Stimulated activated CD4-positive, alpha-beta T cell treated with anti-CD3 and anti-CD28 coated beads, Interleukin-1b, Interleukin-23, amount 100 ng/mL, for 1 hour (primary cell): ENCODE results near the gene DIPK1A.

ENCODE experiments used
- DNase-seq, 2 donors: peaks; one replicate each; pipeline ENCODE4 v3.0.0-alpha.2; 2020; ENCODE audit warnings: low read depth in 2 of 2

The DIPK1A gene

GRCh38 chr1:92961131-92961895 lies at the start of gene DIPK1A:
Gene DIPK1A, minus strand, starts transcription at chr1:92961462. Its CDS starts 33 bp downstream, at chr1:92961429.
- peak; percentile 39 to 46 for DNase-seq

- no peak for DNase-seq
Measured at GRCh38 chr1:93007941-93008577, 46.8 kb upstream of the DIPK1A start.

GRCh38 chr1:93005252-93005598 lies 44.0 kb upstream of the DIPK1A start:
- no peak for DNase-seq

- DNase-seq, result no peak
Measured at GRCh38 chr1:93004566-93005251, 43.4 kb upstream of the DIPK1A start.

- DNase-seq, result no peak
Measured at GRCh38 chr1:93003981-93004380, 42.7 kb upstream of the DIPK1A start.

- no peak for DNase-seq
Measured at GRCh38 chr1:93002781-93003180, 41.5 kb upstream of the DIPK1A start.

GRCh38 chr1:93001893-93002292 lies 40.6 kb upstream of the DIPK1A start:
- no peak for DNase-seq

GRCh38 chr1:93000751-93001175 lies 39.5 kb upstream of the DIPK1A start:
- no peak for DNase-seq

- DNase-seq, result no peak
Measured at GRCh38 chr1:93000291-93000690, 39.0 kb upstream of the DIPK1A start.

GRCh38 chr1:92998821-92999220 lies 37.6 kb upstream of the DIPK1A start:
- no peak for DNase-seq

- DNase-seq, result no peak
Measured at GRCh38 chr1:92995441-92996430, 34.5 kb upstream of the DIPK1A start.

GRCh38 chr1:92994105-92994712 lies 32.9 kb upstream of the DIPK1A start:
- DNase-seq, result peak; percentile 29 to 67

GRCh38 chr1:92993581-92993980 lies 32.3 kb upstream of the DIPK1A start:
- no peak for DNase-seq

GRCh38 chr1:92992877-92993276 lies 31.6 kb upstream of the DIPK1A start:
- DNase-seq, result no peak

- DNase-seq, result no peak
Measured at GRCh38 chr1:92992054-92992453, 30.8 kb upstream of the DIPK1A start.

GRCh38 chr1:92990828-92991227 lies 29.6 kb upstream of the DIPK1A start:
- no peak for DNase-seq

GRCh38 chr1:92989936-92990583 lies 28.8 kb upstream of the DIPK1A start:
- no peak for DNase-seq

- no peak for DNase-seq
Measured at GRCh38 chr1:92989253-92989652, 28.0 kb upstream of the DIPK1A start.

GRCh38 chr1:92987462-92987861 lies 26.2 kb upstream of the DIPK1A start:
- DNase-seq, result no peak

- DNase-seq, result no peak
Measured at GRCh38 chr1:92985101-92985500, 23.8 kb upstream of the DIPK1A start.
